GM13977 (cell line): ENCODE measurements around the gene RLN3.

Source experiments
- DNase-seq: peaks from one replicate; pipeline ENCODE4 v3.0.0; 2012; ENCODE audit warnings: low spot score
- CTCF ChIP-seq: IDR thresholded peaks from 2 replicates; pipeline ENCODE4 v1.5.1; 2012; ENCODE audit warnings: mild to moderate bottlenecking, control low read depth; ENCODE audit not compliant: insufficient read depth; ENCODE audit errors: extremely low read depth, missing control alignments
- in situ Hi-C: fragments of 300-500 bp; cut with MboI; formaldehyde crosslinking; loops from one replicate; pipeline ENCODE4 v1.12.0; 2022; ENCODE audit warnings: low sequenced_read_pairs, low pct_unique_long_range_greater_than_20kb, mixed read lengths, inconsistent platforms; ENCODE audit not compliant: unreplicated experiment

The RLN3 gene

GRCh38 chr19:13999085-13999484, 28.9 kb upstream of the RLN3 start:
- in situ Hi-C loops: no loop called here
- no peak for TF ChIP-seq CTCF
- peak; percentile 3 for DNase-seq

GRCh38 chr19:14000691-14001375, 27.1 kb upstream of the RLN3 start:
- no peak for TF ChIP-seq CTCF
- DNase-seq: peak; percentile 2
- in situ Hi-C loops: no loop called here

GRCh38 chr19:14002571-14003250, 25.2 kb upstream of the RLN3 start:
- in situ Hi-C loops: no loop called here
- no peak for TF ChIP-seq CTCF
- peak; percentile 21 for DNase-seq

GRCh38 chr19:14003251-14004055, 24.5 kb upstream of the RLN3 start:
- no peak for TF ChIP-seq CTCF
- peak; percentile 34 for DNase-seq

GRCh38 chr19:14004619-14005348, 23.2 kb upstream of the RLN3 start:
- in situ Hi-C loops: no loop called here
- no peak for TF ChIP-seq CTCF
- DNase-seq: peak; percentile 12

More at GRCh38 chr19:14003251-14004055, 24.5 kb upstream of the RLN3 start:
- in situ Hi-C loops: no loop called here
